Measurements from ENCODE around the gene CNOT1.

CNOT1 gene

GRCh38 chr16:58515871-58516767 is 113.5 kb downstream of the CNOT1 start:
- no peak for DNase-seq

- no peak for DNase-seq
Measured at GRCh38 chr16:58515125-58515870, 114.3 kb downstream of the CNOT1 start, which contains the start of gene SETD6. SETD6 (plus strand) TSS chr16:58515517; CDS start chr16:58515538, 21 bp downstream.

GRCh38 chr16:58513874-58514273 is 115.8 kb downstream of the CNOT1 start:
- DNase-seq: no peak

- no peak for DNase-seq
Measured at GRCh38 chr16:58511933-58512815, 117.5 kb downstream of the CNOT1 start.

GRCh38 chr16:58510776-58511628 is 118.6 kb downstream of the CNOT1 start:
- no peak for DNase-seq

- no peak for DNase-seq
Measured at GRCh38 chr16:58510097-58510775, 119.4 kb downstream of the CNOT1 start.

GRCh38 chr16:58509256-58510096 is 120.2 kb downstream of the CNOT1 start:
- DNase-seq: no peak

- DNase-seq: no peak
Measured at GRCh38 chr16:58508671-58509251, 120.9 kb downstream of the CNOT1 start.

GRCh38 chr16:58507963-58508670 is 121.5 kb downstream of the CNOT1 start:
- no peak for DNase-seq

GRCh38 chr16:58507195-58507962 is 122.2 kb downstream of the CNOT1 start:
- DNase-seq: no peak

- no peak for DNase-seq
Measured at GRCh38 chr16:58506241-58507194, 123.1 kb downstream of the CNOT1 start.

GRCh38 chr16:58503863-58504688 is 125.5 kb downstream of the CNOT1 start:
- DNase-seq: no peak

- no peak for DNase-seq
Measured at GRCh38 chr16:58503166-58503862, 126.3 kb downstream of the CNOT1 start.

GRCh38 chr16:58502217-58502921 is 127.3 kb downstream of the CNOT1 start:
- no peak for DNase-seq

All from DMS153 (cell line).